HUES6 (cell line): ENCODE measurements around the gene XRN1.

ENCODE experiments used
- H3K27ac ChIP-seq: 2 replicates; pipeline ENCODE4 v1.7.0; 2013; ENCODE audit warnings: low read depth, mild to moderate bottlenecking, low read length, inconsistent platforms
- H3K27me3 ChIP-seq: 2 replicates; pipeline ENCODE4 v1.6.1; 2013; ENCODE audit warnings: low read length; ENCODE audit not compliant: control insufficient read depth, insufficient read depth
- H3K36me3 ChIP-seq: 2 replicates; pipeline ENCODE4 v1.6.1; 2013; ENCODE audit warnings: low read length; ENCODE audit not compliant: control insufficient read depth, insufficient read depth
- H3K4me1 ChIP-seq: 2 replicates; pipeline ENCODE4 v1.6.1; 2013; ENCODE audit warnings: low read length; ENCODE audit not compliant: control insufficient read depth, insufficient read depth
- H3K4me3 ChIP-seq: 2 replicates; pipeline ENCODE4 v1.5.1; 2013; ENCODE audit warnings: low read depth, low read length
- H3K9ac ChIP-seq: one replicate; pipeline ENCODE4 v1.6.1; 2013; ENCODE audit warnings: mild to moderate bottlenecking, low read length
- H3K9me3 ChIP-seq: 2 replicates; pipeline ENCODE4 v1.6.1; 2013; ENCODE audit warnings: low read depth, low read length; ENCODE audit not compliant: control insufficient read depth, insufficient read depth

The XRN1 gene, protein sequence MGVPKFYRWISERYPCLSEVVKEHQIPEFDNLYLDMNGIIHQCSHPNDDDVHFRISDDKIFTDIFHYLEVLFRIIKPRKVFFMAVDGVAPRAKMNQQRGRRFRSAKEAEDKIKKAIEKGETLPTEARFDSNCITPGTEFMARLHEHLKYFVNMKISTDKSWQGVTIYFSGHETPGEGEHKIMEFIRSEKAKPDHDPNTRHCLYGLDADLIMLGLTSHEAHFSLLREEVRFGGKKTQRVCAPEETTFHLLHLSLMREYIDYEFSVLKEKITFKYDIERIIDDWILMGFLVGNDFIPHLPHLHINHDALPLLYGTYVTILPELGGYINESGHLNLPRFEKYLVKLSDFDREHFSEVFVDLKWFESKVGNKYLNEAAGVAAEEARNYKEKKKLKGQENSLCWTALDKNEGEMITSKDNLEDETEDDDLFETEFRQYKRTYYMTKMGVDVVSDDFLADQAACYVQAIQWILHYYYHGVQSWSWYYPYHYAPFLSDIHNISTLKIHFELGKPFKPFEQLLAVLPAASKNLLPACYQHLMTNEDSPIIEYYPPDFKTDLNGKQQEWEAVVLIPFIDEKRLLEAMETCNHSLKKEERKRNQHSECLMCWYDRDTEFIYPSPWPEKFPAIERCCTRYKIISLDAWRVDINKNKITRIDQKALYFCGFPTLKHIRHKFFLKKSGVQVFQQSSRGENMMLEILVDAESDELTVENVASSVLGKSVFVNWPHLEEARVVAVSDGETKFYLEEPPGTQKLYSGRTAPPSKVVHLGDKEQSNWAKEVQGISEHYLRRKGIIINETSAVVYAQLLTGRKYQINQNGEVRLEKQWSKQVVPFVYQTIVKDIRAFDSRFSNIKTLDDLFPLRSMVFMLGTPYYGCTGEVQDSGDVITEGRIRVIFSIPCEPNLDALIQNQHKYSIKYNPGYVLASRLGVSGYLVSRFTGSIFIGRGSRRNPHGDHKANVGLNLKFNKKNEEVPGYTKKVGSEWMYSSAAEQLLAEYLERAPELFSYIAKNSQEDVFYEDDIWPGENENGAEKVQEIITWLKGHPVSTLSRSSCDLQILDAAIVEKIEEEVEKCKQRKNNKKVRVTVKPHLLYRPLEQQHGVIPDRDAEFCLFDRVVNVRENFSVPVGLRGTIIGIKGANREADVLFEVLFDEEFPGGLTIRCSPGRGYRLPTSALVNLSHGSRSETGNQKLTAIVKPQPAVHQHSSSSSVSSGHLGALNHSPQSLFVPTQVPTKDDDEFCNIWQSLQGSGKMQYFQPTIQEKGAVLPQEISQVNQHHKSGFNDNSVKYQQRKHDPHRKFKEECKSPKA (N-terminal part only)

DNA sequence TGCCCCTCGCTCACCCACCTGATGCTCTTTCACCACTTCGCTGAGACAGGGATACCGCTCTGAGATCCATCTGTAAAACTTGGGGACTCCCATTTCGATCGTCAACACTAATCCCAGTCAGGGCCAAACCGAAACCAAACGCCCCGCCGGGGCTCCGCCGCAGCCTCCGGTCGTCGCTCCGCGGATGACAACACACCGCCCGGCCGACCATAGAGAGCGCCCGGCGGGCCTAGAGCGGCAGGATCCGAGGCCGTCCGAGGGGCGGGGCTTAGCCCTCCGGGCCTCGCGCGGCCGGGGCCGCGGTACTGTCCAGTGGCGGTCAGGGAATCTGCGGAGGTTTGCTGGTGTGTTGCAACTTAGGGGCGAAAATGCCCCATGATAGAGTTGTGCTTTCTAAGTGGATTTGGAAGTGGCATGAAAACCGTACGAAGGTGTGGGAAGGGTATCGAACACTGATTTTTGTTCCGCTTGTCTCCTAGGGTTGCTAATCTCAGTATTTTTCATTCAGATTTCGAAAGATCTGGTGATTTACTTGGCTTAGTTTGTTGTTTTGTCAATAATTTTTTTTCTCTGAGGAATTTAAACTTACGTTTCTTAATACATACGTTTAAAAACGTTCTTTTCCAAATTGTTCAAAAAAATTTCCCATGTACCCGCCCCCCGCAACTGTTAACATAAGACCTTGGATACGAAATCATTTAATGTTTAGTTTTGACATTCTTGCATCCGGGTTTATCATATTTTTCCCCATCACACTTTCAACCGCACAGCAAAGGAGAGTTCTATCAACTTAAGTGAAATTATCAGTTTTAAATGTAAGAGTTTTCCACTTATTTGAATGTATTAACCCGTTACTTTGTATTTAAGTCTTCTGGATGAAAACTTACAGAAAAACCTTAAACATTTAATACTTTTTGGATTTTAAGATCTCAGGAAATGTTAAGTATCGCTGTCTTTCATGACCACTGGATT, at the start of gene XRN1:
TSS of gene XRN1 (minus strand) at position 186 of the 972 bp plus-strand sequence. CDS start at position 93, 93 bp downstream.
- Histone ChIP-seq H3K4me1 (peaks cover 3% of the 10 kb centered on the region; the same call in 1 of the 2 replicates), H3K9ac (peak within 1 kb of the TSS; percentile 88), H3K4me3 (peak within 1 kb of the TSS; percentile 95), H3K9me3 (0 out of 2 replicates have a peak, but pooled peaks cover 1% of the 10 kb centered on the region), H3K27me3 (no peaks in the 10 kb centered on the region), H3K27ac (peak within 1 kb of the TSS; percentile 52; the same call in 1 of the 2 replicates), H3K36me3 (no peaks in the 10 kb centered on the region; the same call in none of the 2 replicates)

DNA sequence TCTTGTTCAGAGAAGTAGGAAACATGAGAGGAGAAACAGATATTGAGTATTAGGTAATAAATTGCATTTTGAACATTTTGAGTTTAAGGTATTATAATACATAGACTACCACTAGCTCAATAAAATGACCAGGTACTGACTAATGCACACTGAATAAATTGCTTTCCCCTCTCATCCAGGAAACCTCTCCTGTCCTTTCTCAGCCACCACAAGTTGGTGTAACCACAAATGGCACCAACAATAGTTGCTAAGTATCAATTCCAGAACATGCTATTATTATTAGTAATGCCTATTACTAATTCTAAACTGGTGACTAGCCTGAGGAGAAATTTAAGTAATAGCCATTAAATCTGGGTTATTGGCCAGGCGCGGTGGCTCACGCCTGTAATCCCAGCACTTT, 47.3 kb upstream of the XRN1 start:
- no peak overlapping the region for H3K4me3 ChIP-seq
- H3K9me3 ChIP-seq: no peaks in the 10 kb centered on the region
- H3K9ac ChIP-seq: no peak overlapping the region
- no peaks in the 10 kb centered on the region for H3K27me3 ChIP-seq
- no peak overlapping the region for H3K27ac ChIP-seq
- no peaks in the 10 kb centered on the region for H3K4me1 ChIP-seq
- H3K36me3 ChIP-seq: peaks cover 37% of the 10 kb centered on the region

DNA sequence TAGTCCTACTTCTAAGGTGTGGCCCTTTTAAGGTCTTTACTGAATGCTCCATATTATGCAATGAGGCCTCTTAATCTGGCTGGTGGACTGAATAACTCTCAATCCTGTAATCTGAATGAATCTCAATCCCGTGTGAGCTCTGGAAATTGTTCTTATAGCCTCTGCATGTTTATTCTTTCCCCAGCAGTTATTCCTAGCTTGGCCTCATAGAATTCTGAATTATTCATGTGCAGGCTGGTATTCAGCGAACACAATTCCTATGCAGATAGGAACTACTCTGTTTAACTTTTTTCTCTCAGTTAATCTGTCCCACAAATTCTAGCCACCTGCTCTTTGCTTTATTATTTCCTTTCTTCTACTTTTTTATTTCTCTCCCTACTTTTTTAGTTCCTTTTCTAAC, 44.3 kb upstream of the XRN1 start:
- H3K9ac ChIP-seq: no peak overlapping the region
- no peak overlapping the region for H3K4me3 ChIP-seq
- H3K27ac ChIP-seq: no peak overlapping the region
- peaks cover 29% of the 10 kb centered on the region for H3K36me3 ChIP-seq
- no peaks in the 10 kb centered on the region for H3K27me3 ChIP-seq
- no peaks in the 10 kb centered on the region for H3K4me1 ChIP-seq
- no peaks in the 10 kb centered on the region for H3K9me3 ChIP-seq

DNA sequence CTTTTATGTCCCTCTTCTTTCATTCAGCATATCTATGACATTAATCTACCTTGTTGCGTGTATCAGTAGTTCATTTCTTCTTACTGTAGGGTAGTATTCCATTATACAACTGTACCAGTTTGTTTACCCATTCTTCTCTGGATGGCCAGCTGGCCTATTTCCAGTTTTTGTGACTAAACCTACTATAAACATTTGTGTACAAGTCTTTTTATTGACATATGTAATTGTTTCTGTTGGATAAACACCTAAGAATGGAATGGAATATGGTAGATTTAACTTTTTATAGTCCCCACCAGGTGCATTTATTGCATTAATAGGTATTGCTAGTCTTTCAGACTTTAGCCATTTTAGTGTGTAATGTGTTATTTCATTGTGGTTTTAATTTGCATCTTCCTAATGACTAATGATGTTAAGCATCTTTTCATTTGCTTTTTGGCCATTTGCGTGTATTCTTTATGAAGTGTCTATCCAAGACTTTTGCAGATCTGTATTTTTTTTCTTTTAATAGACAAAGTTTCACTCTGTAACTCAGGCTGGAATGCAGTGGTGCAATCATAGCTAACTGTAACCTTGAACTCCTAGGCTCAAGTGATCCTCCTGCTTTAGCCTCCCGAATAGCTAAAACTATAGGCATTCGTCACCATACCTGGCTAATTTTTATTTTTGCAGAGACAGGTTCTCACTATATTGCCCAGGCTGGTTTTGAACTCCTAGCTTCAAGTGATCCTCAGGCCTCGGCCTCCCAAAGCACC, 41.9 kb upstream of the XRN1 start:
- no peak overlapping the region for H3K27ac ChIP-seq
- H3K9ac ChIP-seq: no peak overlapping the region
- H3K36me3 ChIP-seq: peaks cover 33% of the 10 kb centered on the region

DNA sequence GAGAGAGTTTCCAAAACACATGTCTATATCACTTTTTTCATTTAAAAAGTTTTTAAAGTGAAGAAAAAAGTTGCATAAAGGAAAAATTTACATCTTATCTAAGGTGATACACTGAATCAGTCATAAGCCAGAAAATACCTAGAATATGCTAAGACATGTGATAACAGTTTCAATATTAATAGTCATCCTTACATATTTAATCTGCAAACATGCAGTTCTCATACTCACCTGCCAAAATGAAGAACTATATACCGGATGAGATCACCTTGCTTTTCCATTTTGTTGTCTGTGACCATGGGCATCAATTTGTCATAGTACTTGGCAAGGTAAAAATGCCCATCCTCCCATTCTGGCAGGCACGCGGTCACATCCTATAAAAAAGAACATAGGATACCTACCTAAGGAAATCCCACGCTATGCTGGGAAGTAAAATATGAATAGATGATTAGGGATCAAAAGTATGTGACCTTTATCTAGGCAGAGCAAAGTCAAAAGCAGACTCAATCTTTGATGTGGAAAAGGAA, 37.1 kb upstream of the XRN1 start:
- H3K4me3 ChIP-seq: no peak overlapping the region
- no peak overlapping the region for H3K9ac ChIP-seq
- peaks cover 23% of the 10 kb centered on the region for H3K9me3 ChIP-seq
- peaks cover 37% of the 10 kb centered on the region for H3K36me3 ChIP-seq
- H3K4me1 ChIP-seq: no peaks in the 10 kb centered on the region
- H3K27ac ChIP-seq: no peak overlapping the region
- no peaks in the 10 kb centered on the region for H3K27me3 ChIP-seq

More for the DNA sequence above, 41.9 kb upstream of the XRN1 start:
- Histone ChIP-seq H3K27me3 (no peaks in the 10 kb centered on the region), H3K4me3 (no peak overlapping the region), H3K9me3 (no peaks in the 10 kb centered on the region), H3K4me1 (no peaks in the 10 kb centered on the region)

DNA sequence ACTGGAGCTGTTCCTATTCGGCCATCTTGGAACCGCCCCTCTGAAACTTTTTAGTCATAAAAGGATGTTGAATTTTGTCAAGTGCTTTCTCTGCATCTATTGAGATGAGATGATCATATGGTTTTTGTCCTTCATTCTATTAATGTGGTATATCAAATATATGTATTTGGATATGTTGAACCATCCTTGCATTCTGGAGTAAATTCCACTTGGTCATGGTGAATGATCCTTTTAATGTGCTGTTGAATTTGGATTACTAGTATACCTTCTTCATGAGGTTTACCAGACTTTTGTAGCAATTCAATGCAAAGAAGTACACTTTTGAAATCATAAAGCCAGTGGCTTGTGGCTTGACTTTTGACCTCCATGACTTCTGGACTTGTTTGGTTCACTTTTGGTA, 33.4 kb upstream of the XRN1 start:
- Histone ChIP-seq H3K4me3 (no peak overlapping the region), H3K36me3 (peaks cover 33% of the 10 kb centered on the region)

DNA sequence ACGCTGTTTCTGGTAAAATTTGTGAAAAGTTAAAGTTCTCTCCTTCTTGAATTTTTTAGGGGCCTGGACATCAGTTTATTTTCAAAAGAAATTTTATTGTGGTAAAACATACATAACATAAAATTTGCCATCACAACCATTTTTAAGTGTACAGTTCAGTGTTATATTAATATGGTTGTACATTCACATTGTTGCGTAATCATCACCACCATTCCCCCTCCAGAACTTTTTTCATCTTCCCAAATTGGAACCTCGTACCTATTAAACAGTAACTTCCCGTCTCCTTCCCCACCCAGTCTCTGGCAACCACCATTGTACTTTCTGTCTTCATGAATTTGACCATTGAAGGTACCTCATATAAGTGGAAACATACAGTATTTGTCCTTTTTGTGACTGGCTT, 23.0 kb upstream of the XRN1 start:
- H3K4me1 ChIP-seq: no peaks in the 10 kb centered on the region
- no peak overlapping the region for H3K4me3 ChIP-seq
- H3K9me3 ChIP-seq: no peaks in the 10 kb centered on the region
- H3K36me3 ChIP-seq: no peaks in the 10 kb centered on the region
- no peak overlapping the region for H3K9ac ChIP-seq
- H3K27ac ChIP-seq: no peak overlapping the region
- H3K27me3 ChIP-seq: no peaks in the 10 kb centered on the region

More for the DNA sequence above, 33.4 kb upstream of the XRN1 start:
- H3K27me3 ChIP-seq: no peaks in the 10 kb centered on the region
- no peak overlapping the region for H3K9ac ChIP-seq
- no peak overlapping the region for H3K27ac ChIP-seq
- no peaks in the 10 kb centered on the region for H3K4me1 ChIP-seq
- peaks cover 23% of the 10 kb centered on the region for H3K9me3 ChIP-seq

DNA sequence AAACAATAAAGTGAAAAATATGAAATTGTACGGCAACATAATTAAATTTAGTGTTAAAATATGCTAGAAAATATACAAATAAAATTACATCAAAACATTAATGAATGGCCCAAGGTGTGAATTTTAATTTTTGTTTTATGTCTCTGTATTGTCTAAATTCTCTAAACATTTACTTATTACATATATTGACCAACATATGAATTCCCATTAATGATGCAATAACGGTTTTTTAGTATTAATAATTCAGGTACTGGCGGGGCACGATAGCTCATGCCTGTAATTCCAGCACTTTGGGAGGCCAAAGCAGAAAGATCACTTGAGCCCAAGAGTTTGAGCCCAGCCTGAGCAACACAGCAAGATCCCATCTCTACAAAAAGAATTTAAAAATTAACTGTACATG, 20.6 kb upstream of the XRN1 start:
- H3K9ac ChIP-seq: no peak overlapping the region
- H3K4me1 ChIP-seq: no peaks in the 10 kb centered on the region
- H3K9me3 ChIP-seq: no peaks in the 10 kb centered on the region
- H3K27ac ChIP-seq: no peak overlapping the region
- H3K27me3 ChIP-seq: no peaks in the 10 kb centered on the region
- H3K36me3 ChIP-seq: no peaks in the 10 kb centered on the region
- no peak overlapping the region for H3K4me3 ChIP-seq

DNA sequence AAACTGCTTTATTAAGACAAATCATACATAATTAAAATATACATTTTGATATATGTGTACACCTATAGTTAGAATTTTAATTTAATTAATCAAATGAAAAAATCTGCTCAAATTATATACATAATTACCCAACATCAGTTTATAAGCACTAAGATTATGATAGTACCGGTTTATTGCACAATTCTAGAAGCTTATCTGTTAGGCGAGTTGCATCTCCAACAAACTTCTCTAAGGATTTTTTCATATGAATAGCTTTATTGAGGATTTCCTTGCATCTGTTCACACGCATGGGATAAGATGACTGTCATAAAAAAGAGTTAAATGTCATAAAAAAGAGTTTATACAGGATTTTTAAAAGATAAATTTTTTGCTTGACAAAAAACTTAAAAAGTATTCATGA, 19.9 kb upstream of the XRN1 start:
- H3K9me3 ChIP-seq: no peaks in the 10 kb centered on the region
- no peaks in the 10 kb centered on the region for H3K36me3 ChIP-seq
- no peak overlapping the region for H3K27ac ChIP-seq
- H3K4me1 ChIP-seq: no peaks in the 10 kb centered on the region
- H3K9ac ChIP-seq: no peak overlapping the region
- H3K4me3 ChIP-seq: no peak overlapping the region
- H3K27me3 ChIP-seq: no peaks in the 10 kb centered on the region
